ENCODE data around the gene INO80D. TPM values are rescaled to one million over a fixed set of nuclear protein-coding genes. Genes with fewer than 3 reads are reported as not detected.
A peak's percentile ranks its signal among the peaks of the same experiment; 100 is the strongest.

The INO80D gene
- total RNA-seq, 1 experiment from 2014 or later = 46.0 TPM

DNA sequence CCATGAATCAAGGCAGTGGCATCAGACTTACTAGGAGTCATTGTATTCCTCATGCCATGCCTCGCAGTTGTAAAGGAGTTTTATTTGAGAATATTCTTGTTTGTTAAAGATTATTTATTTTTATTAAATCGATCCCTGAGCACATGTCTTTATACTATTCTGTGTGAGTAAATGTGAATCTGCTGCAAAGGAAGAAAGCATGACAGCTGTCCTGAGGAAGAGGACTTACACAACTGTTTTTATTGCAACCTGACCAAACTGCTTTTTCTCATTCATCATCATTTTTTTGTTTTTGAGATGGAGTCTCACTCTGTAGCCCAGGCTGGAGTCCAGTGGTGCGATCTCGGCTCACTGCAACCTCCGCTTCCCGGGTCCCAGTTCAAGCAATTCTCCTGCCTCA is 34.1 kb downstream of the INO80D start:
- no peak overlapping the region for H3K9ac ChIP-seq (ENCODE audit: extremely low read depth, insufficient read length, low read length)
- no peaks in the 10 kb centered on the region; a peak in 1 of 5 replicates for H3K9me3 Mint-ChIP-seq
- H3K4ac ChIP-seq (ENCODE audit: low read depth, low read length) = no peak overlapping the region
- no peak overlapping the region for H3T11ph ChIP-seq (ENCODE audit: low read length)
- no peak overlapping the region for H2BK12ac ChIP-seq (ENCODE audit: insufficient read length, low read depth, low read length)
- H4K5ac ChIP-seq (ENCODE audit: insufficient read length, low read depth, low read length) = no peak overlapping the region
- no peak overlapping the region for H2BK15ac ChIP-seq (ENCODE audit: low read depth, low read length)
- H3K4me2 ChIP-seq (ENCODE audit: insufficient read depth, insufficient read length, low read length) = no peak overlapping the region
- no peaks in the 10 kb centered on the region; the same call in 1 of the 2 replicates for H3K79me2 ChIP-seq (ENCODE audit: insufficient read depth, low read length)
- no peak overlapping the region for H2BK5ac ChIP-seq (ENCODE audit: insufficient read length, low read length)
- H3K27me3 ChIP-seq (ENCODE audit: insufficient read depth, low read length) = no peaks in the 10 kb centered on the region
- no peak overlapping the region for H3K23ac ChIP-seq (ENCODE audit: insufficient read length, low read depth, low read length)
- H3K4me3 Mint-ChIP-seq = no peak overlapping the region
- DNase-seq = no peak
- no peaks in the 10 kb centered on the region for H3K4me1 ChIP-seq (ENCODE audit: insufficient read depth, low read length)
- H2BK20ac ChIP-seq (ENCODE audit: low read depth, low read length, poor library complexity, severe bottlenecking) = no peak overlapping the region
- no peak overlapping the region for H3K18ac ChIP-seq (ENCODE audit: insufficient read length, low read depth, low read length)
- H4K8ac ChIP-seq (replicated peaks; ENCODE audit: insufficient read length, low read depth, low read length) = no peak overlapping the region
- peak overlapping the region in 1 of 3 experiments; percentile 81; a peak in 1 of 7 replicates for H3K27ac Mint-ChIP-seq
- H3K4me1 Mint-ChIP-seq = no peaks in the 10 kb centered on the region
- H3K14ac ChIP-seq (ENCODE audit: insufficient read depth, low read length) = no peak overlapping the region
- H3K27me3 Mint-ChIP-seq (ENCODE audit: low read depth) = no peaks in the 10 kb centered on the region
- WGBS (ENCODE audit: extremely low coverage, insufficient read length, low lambda C conversion rate) = no CpG with 5 or more reads among the region's 6 CpGs
- no peaks in the 10 kb centered on the region for H3K9me3 ChIP-seq (ENCODE audit: control insufficient read depth, low read depth, low read length)
- H3K36me3 Mint-ChIP-seq (ENCODE audit: insufficient read depth in 1 of 3, low read depth in 3 of 3) = peaks cover 30 to 68% (median 57%) of the 10 kb centered on the region in 3 experiments; a peak in 6 of 7 replicates
- H4K91ac ChIP-seq (ENCODE audit: insufficient read length, low read depth, low read length) = no peak overlapping the region
- no peaks in the 10 kb centered on the region for H4K20me1 ChIP-seq (ENCODE audit: control insufficient read depth, insufficient read depth, insufficient read length)
- no peaks in the 10 kb centered on the region for H3K79me1 ChIP-seq (ENCODE audit: insufficient read depth, low read depth, low read length, poor library complexity, severe bottlenecking)
- H3K27ac ChIP-seq (ENCODE audit: insufficient read length, low read depth, low read length) = no peak overlapping the region
- no peak overlapping the region for H2AFZ ChIP-seq (ENCODE audit: low read length)
- TF ChIP-seq, protein P1, sequence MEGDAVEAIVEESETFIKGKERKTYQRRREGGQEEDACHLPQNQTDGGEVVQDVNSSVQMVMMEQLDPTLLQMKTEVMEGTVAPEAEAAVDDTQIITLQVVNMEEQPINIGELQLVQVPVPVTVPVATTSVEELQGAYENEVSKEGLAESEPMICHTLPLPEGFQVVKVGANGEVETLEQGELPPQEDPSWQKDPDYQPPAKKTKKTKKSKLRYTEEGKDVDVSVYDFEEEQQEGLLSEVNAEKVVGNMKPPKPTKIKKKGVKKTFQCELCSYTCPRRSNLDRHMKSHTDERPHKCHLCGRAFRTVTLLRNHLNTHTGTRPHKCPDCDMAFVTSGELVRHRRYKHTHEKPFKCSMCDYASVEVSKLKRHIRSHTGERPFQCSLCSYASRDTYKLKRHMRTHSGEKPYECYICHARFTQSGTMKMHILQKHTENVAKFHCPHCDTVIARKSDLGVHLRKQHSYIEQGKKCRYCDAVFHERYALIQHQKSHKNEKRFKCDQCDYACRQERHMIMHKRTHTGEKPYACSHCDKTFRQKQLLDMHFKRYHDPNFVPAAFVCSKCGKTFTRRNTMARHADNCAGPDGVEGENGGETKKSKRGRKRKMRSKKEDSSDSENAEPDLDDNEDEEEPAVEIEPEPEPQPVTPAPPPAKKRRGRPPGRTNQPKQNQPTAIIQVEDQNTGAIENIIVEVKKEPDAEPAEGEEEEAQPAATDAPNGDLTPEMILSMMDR (conservative IDR thresholded peaks at IDR 0.05) = no peak
- H2BK120ac ChIP-seq (ENCODE audit: low read depth, low read length, poor library complexity, severe bottlenecking) = no peak overlapping the region
- no peak overlapping the region for H3K56ac ChIP-seq (ENCODE audit: insufficient read length, low read depth, low read length)
- H3K23me2 ChIP-seq (ENCODE audit: insufficient read length, low read depth, low read length, poor library complexity, severe bottlenecking) = no peaks in the 10 kb centered on the region
- no peak overlapping the region for H2AK5ac ChIP-seq (ENCODE audit: insufficient read length, low read length)

All from H9 (cell line).